PC-9 (cell line): ENCODE measurements around the gene ZFP1. TPM values are rescaled to one million over a fixed set of nuclear protein-coding genes. Genes with fewer than 3 reads are reported as not detected.

ENCODE experiments used
- BruUV-seq: library from RNA; stranded (reverse); fragments of 400-500 nt; replicated peaks from 2 replicates; lab custom pipeline; 2021; lab: Mats Ljungman, UMichigan
- CTCF ChIA-PET: fragments of 300-600 bp; sonication (Branson Sonifier 250); formaldehyde crosslinking; loops from one replicate; lab custom pipeline; 2022; ENCODE audit warnings: antibody characterized with exemption; lab: Charles Lee
- POLR2A ChIA-PET: fragments of 300-600 bp; sonication (Branson Sonifier 250); formaldehyde crosslinking; loops from one replicate; lab custom pipeline; 2022; ENCODE audit warnings: antibody characterized with exemption; ENCODE audit not compliant: unreplicated experiment; lab: Charles Lee
- DNase-seq, 2 experiments: peaks; one replicate each; pipeline versions ENCODE4 v3.0.0 to v3.0.0-alpha.2; 2015 to 2022; ENCODE audit warnings: mixed read lengths in 1 of 2
- H2AFZ ChIP-seq: fragments of 200-600 bp; sonication (generic); 2 replicates; pipeline ENCODE4 v1.8.1; 2017; ENCODE audit warnings: antibody characterized with exemption
- H3F3A ChIP-seq: fragments of 200-600 bp; sonication (generic); 2 replicates; pipeline ENCODE4 v1.8.1; 2017; ENCODE audit warnings: antibody characterized with exemption, mild to moderate bottlenecking, low read depth; ENCODE audit not compliant: insufficient read depth
- H3K27ac ChIP-seq: fragments of 200-600 bp; sonication (generic); 2 replicates; pipeline ENCODE4 v1.6.1; 2016; ENCODE audit warnings: mixed run types
- H3K27me3 ChIP-seq: fragments of 200-600 bp; sonication (generic); 2 replicates; pipeline ENCODE4 v1.6.1; 2016; ENCODE audit warnings: low read depth, mixed run types; ENCODE audit not compliant: insufficient read depth
- H3K36me3 ChIP-seq: fragments of 200-600 bp; sonication (generic); 2 replicates; pipeline ENCODE4 v1.6.1; 2016; ENCODE audit warnings: low read depth, mixed run types
- H3K4me1 ChIP-seq: fragments of 200-600 bp; sonication (generic); replicated peaks from 2 replicates; pipeline ENCODE4 v1.6.1; 2016; ENCODE audit warnings: mixed run types; ENCODE audit not compliant: insufficient read depth
- H3K4me2 ChIP-seq: fragments of 200-600 bp; sonication (generic); 2 replicates; pipeline ENCODE4 v1.6.1; 2017; ENCODE audit warnings: mixed run types
- H3K4me3 ChIP-seq: fragments of 200-600 bp; sonication (generic); 2 replicates; pipeline ENCODE4 v1.6.1; 2016; ENCODE audit warnings: mixed run types
- H3K79me2 ChIP-seq: fragments of 200-600 bp; sonication (generic); 2 replicates; pipeline ENCODE4 v1.6.1; 2017; ENCODE audit warnings: low read depth, mixed run types
- H3K9me2 ChIP-seq: fragments of 200-600 bp; sonication (generic); 2 replicates; pipeline ENCODE4 v1.8.1; 2017; ENCODE audit warnings: mild to moderate bottlenecking; ENCODE audit not compliant: insufficient read depth
- H3K9me3 ChIP-seq: fragments of 200-600 bp; sonication (generic); 2 replicates; pipeline ENCODE4 v1.8.1; 2016; ENCODE audit warnings: low read depth; ENCODE audit not compliant: insufficient read depth
- H4K20me1 ChIP-seq: fragments of 200-600 bp; sonication (generic); 2 replicates; pipeline ENCODE4 v1.8.1; 2017; ENCODE audit not compliant: insufficient read depth
- CTCF ChIP-seq: fragments of 200-600 bp; sonication (generic); conservative IDR thresholded peaks from 2 replicates; pipeline ENCODE4 v1.6.1; 2017; ENCODE audit warnings: mixed run types, antibody characterized with exemption, mild to moderate bottlenecking, moderate library complexity
- EZH2 ChIP-seq: fragments of 200-600 bp; sonication (generic); IDR thresholded peaks from 2 replicates; pipeline ENCODE4 v1.8.0; 2017; ENCODE audit warnings: antibody characterized with exemption, low read depth
- intact Hi-C: fragments of 100-400 bp; cut with micrococcal nuclease; formaldehyde crosslinking; loops from one replicate; pipeline ENCODE4 v1.10.0; 2022; ENCODE audit not compliant: unreplicated experiment
- total RNA-seq: library from RNA; stranded (reverse); gene quantifications from 2 replicates; pipeline ENCODE4 v1.2.3, GENCODE V29; 2021

Gene ZFP1
- total RNA-seq, 1 experiment from 2014 or later, result 10.9 TPM

- POLR2A ChIA-PET, result no interaction called here
- BruUV-seq, result no TSS peak
- intact Hi-C loops, result no loop called here
Observed at GRCh38 chr16:75130150-75130771, 18.1 kb upstream of the ZFP1 start.

GRCh38 chr16:75131081-75131480 lies 17.2 kb upstream of the ZFP1 start:
- no peak for TF ChIP-seq EZH2
- TF ChIP-seq CTCF, result no peak
- Histone ChIP-seq H3K4me2 (no peak overlapping the region), H2AFZ (no peak overlapping the region), H3K4me1 (peaks cover 18% of the 10 kb centered on the region), H3K9me2 (no peaks in the 10 kb centered on the region), H4K20me1 (no peaks in the 10 kb centered on the region; the same call in 1 of the 2 replicates), H3F3A (peaks cover 16% of the 10 kb centered on the region), H3K79me2 (no peaks in the 10 kb centered on the region), H3K27me3 (peaks cover 9% of the 10 kb centered on the region; the same call in 1 of the 2 replicates), H3K9me3 (peaks cover 9% of the 10 kb centered on the region; the same call in 1 of the 2 replicates), H3K4me3 (no peak overlapping the region), H3K36me3 (no peaks in the 10 kb centered on the region), H3K27ac (no peak overlapping the region)
- POLR2A ChIA-PET, result no interaction called here
- BruUV-seq, result no TSS peak
- DNase-seq, result no peak
- intact Hi-C loops, result no loop called here
- CTCF ChIA-PET, result no interaction called here

More at GRCh38 chr16:75130150-75130771, 18.1 kb upstream of the ZFP1 start:
- peak in 1 of 2 experiments; percentile 54 for DNase-seq
- Histone ChIP-seq H3F3A (peaks cover 16% of the 10 kb centered on the region), H3K4me1 (peaks cover 18% of the 10 kb centered on the region), H3K9me2 (no peaks in the 10 kb centered on the region), H3K4me2 (no peak overlapping the region), H2AFZ (no peak overlapping the region), H3K36me3 (no peaks in the 10 kb centered on the region), H3K27me3 (peaks cover 9% of the 10 kb centered on the region; the same call in 1 of the 2 replicates), H4K20me1 (no peaks in the 10 kb centered on the region; the same call in 1 of the 2 replicates), H3K4me3 (no peak overlapping the region), H3K9me3 (peaks cover 9% of the 10 kb centered on the region; the same call in 1 of the 2 replicates), H3K27ac (no peak overlapping the region), H3K79me2 (no peaks in the 10 kb centered on the region)
- CTCF ChIA-PET, result interaction anchor here (0.8 to 1.3 kb wide), 2 partner anchors 21 to 268 kb away, joined by 4 read pairs; no protein-coding TSS in a partner anchor
- TF ChIP-seq EZH2 (no peak), CTCF (no peak)

GRCh38 chr16:75138233-75138632 lies 10.1 kb upstream of the ZFP1 start:
- POLR2A ChIA-PET, result no interaction called here
- no peak overlapping the region for H3K4me2 ChIP-seq

More at GRCh38 chr16:75138233-75138632, 10.1 kb upstream of the ZFP1 start:
- TF ChIP-seq EZH2 (no peak), CTCF (no peak)
- H3K36me3 ChIP-seq, result no peaks in the 10 kb centered on the region
- no peaks in the 10 kb centered on the region for H3K9me2 ChIP-seq
- DNase-seq, result no peak
- no peaks in the 10 kb centered on the region for H3K9me3 ChIP-seq
- CTCF ChIA-PET, result no interaction called here
- intact Hi-C loops, result no loop called here
- no peaks in the 10 kb centered on the region for H3K79me2 ChIP-seq
- H4K20me1 ChIP-seq, result no peaks in the 10 kb centered on the region
- peaks cover 10% of the 10 kb centered on the region; the same call in 1 of the 2 replicates for H3F3A ChIP-seq
- H3K4me1 ChIP-seq, result no peaks in the 10 kb centered on the region
- no TSS peak for BruUV-seq
- no peak overlapping the region for H3K27ac ChIP-seq
- no peak overlapping the region for H3K4me3 ChIP-seq
- H3K27me3 ChIP-seq, result no peaks in the 10 kb centered on the region
- no peak overlapping the region for H2AFZ ChIP-seq
